HAP-1 (cell line): ENCODE results near the gene MAPRE3.
A peak's percentile ranks its signal among the peaks of the same experiment; 100 is the strongest.

Experiments used
- DNase-seq, 2 experiments: peaks; one replicate each; pipeline ENCODE4 v3.0.0-alpha.2; 2016 to 2020; ENCODE audit warnings: low spot score in 2 of 2
- H3K27me3 ChIP-seq: fragments of 250-450 bp; sonication (Bioruptor Pico); 2 replicates; pipeline ENCODE4 v1.5.1; 2020; ENCODE audit warnings: low read depth, mild to moderate bottlenecking, moderate library complexity
- H3K36me3 ChIP-seq: fragments of 250-450 bp; sonication (Bioruptor Pico); replicated peaks from 2 replicates; pipeline ENCODE4 v1.5.1; 2020; ENCODE audit warnings: mild to moderate bottlenecking
- H3K4me1 ChIP-seq: fragments of 250-450 bp; sonication (Bioruptor Pico); 2 replicates; pipeline ENCODE4 v1.5.1; 2020; ENCODE audit warnings: mild to moderate bottlenecking
- H3K4me3 ChIP-seq: fragments of 250-450 bp; sonication (Bioruptor Pico); 2 replicates; pipeline ENCODE4 v1.5.1; 2020; ENCODE audit warnings: mild to moderate bottlenecking, moderate library complexity
- H3K9me3 ChIP-seq: fragments of 250-450 bp; sonication (Bioruptor Pico); 2 replicates; pipeline ENCODE4 v1.5.1; 2020; ENCODE audit warnings: mild to moderate bottlenecking, moderate library complexity
- in situ Hi-C: fragments of 300-500 bp; cut with MboI; formaldehyde crosslinking; loops from 3 replicates; pipeline ENCODE4 v1.14.3; 2020; ENCODE audit warnings: low sequenced_read_pairs, inconsistent platforms, mixed read lengths

The MAPRE3 gene

GRCh38 chr2:26959331-26959730 lies 11.1 kb upstream of the MAPRE3 start:
- Histone ChIP-seq H3K27me3 (peaks cover 63% of the 10 kb centered on the region), H3K36me3 (no peaks in the 10 kb centered on the region), H3K9me3 (0 out of 2 replicates have a peak, but pooled peaks cover 2% of the 10 kb centered on the region), H3K4me3 (no peak overlapping the region), H3K4me1 (peaks cover 4% of the 10 kb centered on the region; the same call in 1 of the 2 replicates)
- no peak for DNase-seq
- in situ Hi-C loops, result loop anchor here (25.0 kb wide), 1 partner anchor 228 kb away; no protein-coding TSS in a partner anchor

- Histone ChIP-seq H3K4me3 (no peak overlapping the region), H3K27me3 (peaks cover 37% of the 10 kb centered on the region), H3K9me3 (no peaks in the 10 kb centered on the region), H3K36me3 (no peaks in the 10 kb centered on the region), H3K4me1 (no peaks in the 10 kb centered on the region)
- in situ Hi-C loops, result loop anchor here (5.0 to 25.0 kb wide), 3 partner anchors 53 to 320 kb away; partner anchors contain the start of gene TRIM54
- DNase-seq, result no peak
Observed at GRCh38 chr2:26964446-26965130, 5.8 kb upstream of the MAPRE3 start.

- H3K36me3 ChIP-seq, result no peaks in the 10 kb centered on the region
- H3K4me1 ChIP-seq, result peaks cover 6% of the 10 kb centered on the region
- no peak overlapping the region for H3K4me3 ChIP-seq
- in situ Hi-C loops, result loop anchor here (10.0 to 25.0 kb wide), 2 partner anchors 219 to 317 kb away; partner anchors contain the start of gene TRIM54
- no peak for DNase-seq
- H3K9me3 ChIP-seq, result no peaks in the 10 kb centered on the region
- H3K27me3 ChIP-seq, result peaks cover 26% of the 10 kb centered on the region
Observed at GRCh38 chr2:26968001-26968400, 2.4 kb upstream of the MAPRE3 start.

GRCh38 chr2:26969077-26969844 lies 1.2 kb upstream of the MAPRE3 start:
- no peaks in the 10 kb centered on the region for H3K9me3 ChIP-seq
- H3K4me3 ChIP-seq, result no peak overlapping the region
- in situ Hi-C loops, result loop anchor here (10.0 to 25.0 kb wide), 2 partner anchors 218 to 316 kb away; partner anchors contain the start of gene TRIM54
- H3K27me3 ChIP-seq, result peaks cover 26% of the 10 kb centered on the region
- peaks cover 6% of the 10 kb centered on the region for H3K4me1 ChIP-seq
- no peaks in the 10 kb centered on the region for H3K36me3 ChIP-seq
- no peak for DNase-seq

GRCh38 chr2:26970928-26971627 lies 641 bp downstream of the MAPRE3 start:
- no peaks in the 10 kb centered on the region for H3K9me3 ChIP-seq
- peaks cover 26% of the 10 kb centered on the region for H3K27me3 ChIP-seq
- H3K36me3 ChIP-seq, result no peaks in the 10 kb centered on the region
- H3K4me3 ChIP-seq, result peak overlapping the region; percentile 47
- DNase-seq, result peak; percentile 5 to 55
- peaks cover 6% of the 10 kb centered on the region for H3K4me1 ChIP-seq
- in situ Hi-C loops, result loop anchor here (25.0 kb wide), 1 partner anchor 216 kb away; no protein-coding TSS in a partner anchor

GRCh38 chr2:26971911-26972786 lies 1.7 kb downstream of the MAPRE3 start:
- Histone ChIP-seq H3K36me3 (no peaks in the 10 kb centered on the region), H3K9me3 (no peaks in the 10 kb centered on the region), H3K4me1 (peaks cover 6% of the 10 kb centered on the region), H3K27me3 (peaks cover 26% of the 10 kb centered on the region), H3K4me3 (no peak overlapping the region)
- in situ Hi-C loops, result loop anchor here (25.0 kb wide), 1 partner anchor 215 kb away; no protein-coding TSS in a partner anchor
- DNase-seq, result no peak

- in situ Hi-C loops, result loop anchor here (25.0 kb wide), 1 partner anchor 213 kb away; no protein-coding TSS in a partner anchor
- Histone ChIP-seq H3K36me3 (no peaks in the 10 kb centered on the region), H3K27me3 (peaks cover 9% of the 10 kb centered on the region), H3K9me3 (no peaks in the 10 kb centered on the region), H3K4me1 (peaks cover 6% of the 10 kb centered on the region), H3K4me3 (no peak overlapping the region)
- no peak for DNase-seq
Observed at GRCh38 chr2:26974352-26974751, 3.9 kb downstream of the MAPRE3 start.

GRCh38 chr2:26975102-26975501 lies 4.7 kb downstream of the MAPRE3 start:
- Histone ChIP-seq H3K9me3 (no peaks in the 10 kb centered on the region), H3K27me3 (peaks cover 2% of the 10 kb centered on the region), H3K4me1 (peaks cover 4% of the 10 kb centered on the region), H3K4me3 (no peak overlapping the region), H3K36me3 (no peaks in the 10 kb centered on the region)
- in situ Hi-C loops, result no loop called here
- no peak for DNase-seq

GRCh38 chr2:26975656-26976055 lies 5.2 kb downstream of the MAPRE3 start:
- H3K36me3 ChIP-seq, result no peaks in the 10 kb centered on the region
- DNase-seq, result no peak
- peaks cover 3% of the 10 kb centered on the region; the same call in 1 of the 2 replicates for H3K4me1 ChIP-seq
- no peak overlapping the region for H3K4me3 ChIP-seq
- H3K9me3 ChIP-seq, result no peaks in the 10 kb centered on the region
- in situ Hi-C loops, result no loop called here
- H3K27me3 ChIP-seq, result no peaks in the 10 kb centered on the region

- in situ Hi-C loops, result no loop called here
- H3K9me3 ChIP-seq, result no peaks in the 10 kb centered on the region
- no peak overlapping the region for H3K4me3 ChIP-seq
- H3K4me1 ChIP-seq, result peaks cover under 1% of the 10 kb centered on the region; the same call in 1 of the 2 replicates
- no peaks in the 10 kb centered on the region for H3K27me3 ChIP-seq
- DNase-seq, result no peak
- no peaks in the 10 kb centered on the region for H3K36me3 ChIP-seq
Observed at GRCh38 chr2:26976237-26976636, 5.8 kb downstream of the MAPRE3 start.

GRCh38 chr2:26977012-26977411 lies 6.6 kb downstream of the MAPRE3 start:
- Histone ChIP-seq H3K9me3 (no peaks in the 10 kb centered on the region), H3K4me1 (no peaks in the 10 kb centered on the region), H3K4me3 (no peak overlapping the region), H3K36me3 (no peaks in the 10 kb centered on the region), H3K27me3 (no peaks in the 10 kb centered on the region)
- DNase-seq, result no peak
- in situ Hi-C loops, result no loop called here

GRCh38 chr2:26978061-26978596 lies 7.7 kb downstream of the MAPRE3 start:
- no peak for DNase-seq
- Histone ChIP-seq H3K9me3 (no peaks in the 10 kb centered on the region), H3K4me3 (no peak overlapping the region), H3K4me1 (no peaks in the 10 kb centered on the region), H3K27me3 (no peaks in the 10 kb centered on the region), H3K36me3 (no peaks in the 10 kb centered on the region)
- in situ Hi-C loops, result no loop called here
